ENCODE data around the gene POLN.

POLN gene

GRCh38 chr4:2261853-2262144 is 19.9 kb upstream of the POLN start, which contains the start of gene MXD4:
MXD4 (minus strand) TSS chr4:2262109; CDS start chr4:2261980, 129 bp downstream.
- no peak for TF ChIP-seq CTCF (IDR thresholded peaks at IDR 0.05; ENCODE audit: insufficient read depth, low read length, missing control alignments)
- POLR2A ChIA-PET = interaction anchor here (0.7 to 1.3 kb wide), 11 partner anchors 9 to 207 kb away, joined by 3 to 12 read pairs (median 4); partner anchors contain the start of genes HAUS3, POLN and RNF4
- H3K4me3 ChIP-seq (ENCODE audit: low read depth, low read length) = peak within 1 kb of the TSS; percentile 81
- DNase-seq (ENCODE audit: low read depth, low spot score) = no peak
- CTCF ChIA-PET = interaction anchor here (0.9 to 1.5 kb wide), 2 partner anchors 151 to 179 kb away, joined by 3 to 9 read pairs; no protein-coding TSS in a partner anchor

- ChIA-PET POLR2A (interaction anchor here (0.8 to 1.3 kb wide), 6 partner anchors 10 to 196 kb away, joined by 3 to 12 read pairs (median 4); partner anchors contain the start of genes HAUS3 and POLN), CTCF (interaction anchor here (1.2 kb wide), 1 partner anchor 181 kb away, joined by 3 read pairs; no protein-coding TSS in a partner anchor)
- H3K4me3 ChIP-seq (ENCODE audit: low read depth, low read length) = peak overlapping the region; percentile 81
- no peak for DNase-seq (ENCODE audit: low read depth, low spot score)
- no peak for TF ChIP-seq CTCF (IDR thresholded peaks at IDR 0.05; ENCODE audit: insufficient read depth, low read length, missing control alignments)
Measured at GRCh38 chr4:2261110-2261852, 19.4 kb upstream of the POLN start.

- POLR2A ChIA-PET = interaction anchor here (1.2 kb wide), 1 partner anchor 18 kb away, joined by 3 read pairs; no protein-coding TSS in a partner anchor
- DNase-seq (ENCODE audit: low read depth, low spot score) = no peak
Measured at GRCh38 chr4:2260344-2261109, 18.6 kb upstream of the POLN start.

GRCh38 chr4:2259541-2260343 is 17.8 kb upstream of the POLN start:
- ChIA-PET CTCF (interaction anchor here (0.6 to 1.5 kb wide), 5 partner anchors 10 to 182 kb away, joined by 3 read pairs; no protein-coding TSS in a partner anchor), POLR2A (interaction anchor here (1.2 kb wide), 1 partner anchor 17 kb away, joined by 3 read pairs; no protein-coding TSS in a partner anchor)
- no peak for TF ChIP-seq CTCF (IDR thresholded peaks at IDR 0.05; ENCODE audit: insufficient read depth, low read length, missing control alignments)
- H3K4me3 ChIP-seq (ENCODE audit: low read depth, low read length) = peak overlapping the region; percentile 81
- no peak for DNase-seq (ENCODE audit: low read depth, low spot score)

More at GRCh38 chr4:2260344-2261109, 18.6 kb upstream of the POLN start:
- peak overlapping the region; percentile 81 for H3K4me3 ChIP-seq (ENCODE audit: low read depth, low read length)
- CTCF ChIA-PET = interaction anchor here (0.6 to 1.5 kb wide), 4 partner anchors 11 to 181 kb away, joined by 3 read pairs; no protein-coding TSS in a partner anchor
- TF ChIP-seq CTCF (IDR thresholded peaks at IDR 0.05; ENCODE audit: insufficient read depth, low read length, missing control alignments) = no peak

GRCh38 chr4:2259036-2259540 is 17.2 kb upstream of the POLN start:
- H3K4me3 ChIP-seq (ENCODE audit: low read depth, low read length) = no peak overlapping the region
- CTCF ChIA-PET = interaction anchor here (1.3 kb wide), 1 partner anchor 39 kb away, joined by 3 read pairs; no protein-coding TSS in a partner anchor
- TF ChIP-seq CTCF (IDR thresholded peaks at IDR 0.05; ENCODE audit: insufficient read depth, low read length, missing control alignments) = no peak
- no peak for DNase-seq (ENCODE audit: low read depth, low spot score)
- POLR2A ChIA-PET = no interaction called here

All from AG04449 (cell line).